Kidney epithelial cell (primary cell): ENCODE data around the gene GPR179. TPM values are rescaled to one million over a fixed set of nuclear protein-coding genes. Genes with fewer than 3 reads are reported as not detected.

Experiments used
- DNase-seq: peaks from one replicate; pipeline ENCODE4 v3.0.0-alpha.2; 2010; ENCODE audit warnings: low read depth
- H3K27me3 ChIP-seq: 2 replicates; pipeline ENCODE4 v1.6.0; 2011; ENCODE audit warnings: low read length; ENCODE audit not compliant: control insufficient read depth, insufficient read depth
- H3K36me3 ChIP-seq: 2 replicates; pipeline ENCODE4 v1.5.1; 2011; ENCODE audit warnings: low read length; ENCODE audit not compliant: control insufficient read depth, insufficient read depth
- H3K4me3 ChIP-seq: 2 replicates; pipeline ENCODE4 v1.5.1; 2011; ENCODE audit warnings: low read depth, mild to moderate bottlenecking, control low read depth, low read length
- CTCF ChIP-seq: IDR thresholded peaks from 2 replicates; pipeline ENCODE4 v1.5.1; 2011; ENCODE audit warnings: mild to moderate bottlenecking, moderate library complexity, low read length, control low read depth, inconsistent platforms; ENCODE audit not compliant: insufficient read depth, poor library complexity, severe bottlenecking
- total RNA-seq: library from RNA; depleted of rRNA; stranded (reverse); fragments of >200 nt; gene quantifications from 2 replicates; pipeline ENCODE4 v1.2.3, GENCODE V29; 2015

Gene GPR179, protein sequence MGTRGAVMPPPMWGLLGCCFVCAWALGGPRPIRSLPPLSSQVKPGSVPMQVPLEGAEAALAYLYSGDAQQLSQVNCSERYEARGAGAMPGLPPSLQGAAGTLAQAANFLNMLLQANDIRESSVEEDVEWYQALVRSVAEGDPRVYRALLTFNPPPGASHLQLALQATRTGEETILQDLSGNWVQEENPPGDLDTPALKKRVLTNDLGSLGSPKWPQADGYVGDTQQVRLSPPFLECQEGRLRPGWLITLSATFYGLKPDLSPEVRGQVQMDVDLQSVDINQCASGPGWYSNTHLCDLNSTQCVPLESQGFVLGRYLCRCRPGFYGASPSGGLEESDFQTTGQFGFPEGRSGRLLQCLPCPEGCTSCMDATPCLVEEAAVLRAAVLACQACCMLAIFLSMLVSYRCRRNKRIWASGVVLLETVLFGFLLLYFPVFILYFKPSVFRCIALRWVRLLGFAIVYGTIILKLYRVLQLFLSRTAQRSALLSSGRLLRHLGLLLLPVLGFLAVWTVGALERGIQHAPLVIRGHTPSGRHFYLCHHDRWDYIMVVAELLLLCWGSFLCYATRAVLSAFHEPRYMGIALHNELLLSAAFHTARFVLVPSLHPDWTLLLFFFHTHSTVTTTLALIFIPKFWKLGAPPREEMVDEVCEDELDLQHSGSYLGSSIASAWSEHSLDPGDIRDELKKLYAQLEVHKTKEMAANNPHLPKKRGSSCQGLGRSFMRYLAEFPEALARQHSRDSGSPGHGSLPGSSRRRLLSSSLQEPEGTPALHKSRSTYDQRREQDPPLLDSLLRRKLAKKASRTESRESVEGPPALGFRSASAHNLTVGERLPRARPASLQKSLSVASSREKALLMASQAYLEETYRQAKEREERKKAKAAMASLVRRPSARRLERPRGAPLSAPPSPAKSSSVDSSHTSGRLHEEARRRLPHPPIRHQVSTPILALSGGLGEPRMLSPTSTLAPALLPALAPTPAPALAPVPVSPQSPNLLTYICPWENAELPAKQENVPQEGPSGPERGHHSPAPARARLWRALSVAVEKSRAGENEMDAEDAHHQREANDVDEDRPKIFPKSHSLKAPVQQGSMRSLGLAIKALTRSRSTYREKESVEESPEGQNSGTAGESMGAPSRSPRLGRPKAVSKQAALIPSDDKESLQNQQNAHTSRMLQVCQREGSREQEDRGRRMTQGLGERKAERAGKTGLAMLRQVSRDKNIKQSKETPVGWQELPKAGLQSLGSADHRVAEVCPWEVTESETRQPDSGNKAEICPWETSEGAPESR (N-terminal part only)
- total RNA-seq, result 0.04 and 0.07 TPM in 2 replicates

DNA sequence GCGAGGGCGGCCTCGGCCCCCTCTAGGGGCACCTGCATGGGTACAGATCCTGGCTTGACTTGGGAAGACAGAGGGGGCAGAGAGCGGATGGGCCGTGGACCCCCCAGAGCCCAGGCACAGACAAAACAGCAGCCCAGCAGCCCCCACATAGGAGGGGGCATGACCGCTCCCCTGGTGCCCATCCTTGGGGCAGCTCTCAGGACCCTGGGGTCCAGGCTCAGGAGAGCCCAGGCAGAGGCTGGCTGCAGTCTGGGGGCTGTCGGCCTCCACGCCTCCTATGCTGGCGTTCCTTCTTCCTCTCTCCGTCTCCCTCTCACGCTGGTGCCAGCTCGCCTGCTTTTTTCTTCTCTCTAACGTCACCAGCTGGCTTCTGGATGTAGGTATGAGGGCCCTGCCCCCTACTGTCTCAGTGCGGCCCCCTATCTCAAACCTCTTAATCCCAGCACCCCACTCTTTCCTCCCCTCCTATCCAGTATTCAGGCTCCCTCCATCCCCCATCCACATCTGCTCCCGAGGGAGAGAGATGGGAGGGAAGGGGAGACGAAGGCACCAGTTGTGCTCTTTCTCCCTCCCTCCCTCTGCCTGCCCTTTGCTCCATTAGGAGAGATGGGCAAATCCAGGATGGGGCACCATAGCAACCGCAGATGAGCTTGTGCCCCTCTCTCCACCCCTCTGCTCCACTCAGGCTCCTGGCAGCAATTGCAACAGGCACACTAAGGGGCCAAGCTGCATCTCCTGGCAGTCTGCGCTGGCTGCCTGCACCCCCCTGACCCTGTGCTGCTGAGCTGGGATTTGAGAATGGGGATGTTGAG is at the start of gene GPR179:
Gene GPR179, minus strand, starts transcription at position 349 of the 812 bp plus-strand sequence. Its CDS starts 167 bp downstream, at position 182.
- Histone ChIP-seq H3K36me3 (no peaks in the 10 kb centered on the region), H3K4me3 (no peak within 1 kb of the TSS), H3K27me3 (peaks cover 18% of the 10 kb centered on the region)
- no peak for DNase-seq
- TF ChIP-seq CTCF, result no peak

DNA sequence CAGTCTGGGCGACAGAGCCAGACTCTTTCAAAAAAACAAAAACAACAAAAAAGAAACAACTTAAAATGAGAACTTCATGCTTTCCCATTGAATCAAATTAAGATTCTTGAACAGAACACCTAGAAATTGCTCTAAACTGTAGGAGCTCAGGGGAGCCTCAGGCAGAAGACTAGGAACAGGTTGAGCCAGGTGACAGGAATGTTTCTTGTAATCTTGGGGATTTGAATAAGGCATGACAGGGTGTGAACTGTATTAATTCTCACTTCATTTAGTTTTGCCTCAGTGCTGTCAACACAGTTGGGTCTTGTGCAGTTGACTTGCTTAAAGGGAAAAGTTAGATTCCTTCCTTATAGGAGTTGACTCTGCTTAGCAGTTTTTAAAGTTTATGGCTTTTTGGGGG is 35.7 kb upstream of the GPR179 start:
- no peaks in the 10 kb centered on the region for H3K36me3 ChIP-seq
- TF ChIP-seq CTCF, result no peak
- no peak overlapping the region for H3K4me3 ChIP-seq
- no peak for DNase-seq
- no peaks in the 10 kb centered on the region for H3K27me3 ChIP-seq

DNA sequence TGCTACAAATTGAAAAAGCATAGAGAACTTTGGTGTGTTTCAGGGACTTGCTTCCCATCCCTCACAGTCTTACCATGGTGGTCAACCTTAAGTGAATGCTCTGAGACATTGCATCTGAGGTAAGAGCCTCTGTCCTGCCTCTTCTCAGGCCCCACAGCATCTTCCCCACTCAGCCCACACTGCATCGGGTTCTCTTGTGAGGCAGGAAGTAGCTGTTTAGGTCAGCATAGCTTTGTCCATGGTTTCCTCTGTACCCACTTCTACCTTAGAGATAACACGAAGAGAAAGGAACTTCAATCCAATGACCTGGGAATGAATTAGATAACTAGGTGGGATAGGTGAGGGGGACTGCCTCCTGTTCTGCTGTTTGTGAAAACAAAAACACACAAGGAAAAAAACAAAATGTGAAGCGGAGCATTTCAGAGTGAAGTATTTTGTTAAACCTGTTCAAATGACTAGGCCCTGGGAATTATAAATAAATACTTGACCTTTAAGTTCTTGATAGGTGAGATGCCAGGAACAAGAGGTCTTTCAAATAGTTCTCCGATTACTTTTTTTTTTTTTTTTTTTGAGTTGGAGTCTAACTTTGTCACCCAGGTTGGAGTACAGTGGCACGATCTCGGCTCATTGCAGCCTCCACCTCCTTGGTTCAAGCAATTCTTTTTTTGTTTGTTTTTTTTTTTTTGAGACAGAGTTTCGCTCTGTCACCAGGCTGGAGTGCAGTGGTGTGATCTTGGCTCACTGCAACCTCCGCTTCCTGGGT is 25.5 kb upstream of the GPR179 start:
- H3K4me3 ChIP-seq, result no peak overlapping the region
- no peaks in the 10 kb centered on the region for H3K27me3 ChIP-seq
- DNase-seq, result no peak
- peaks cover 2% of the 10 kb centered on the region for H3K36me3 ChIP-seq
- TF ChIP-seq CTCF, result no peak

DNA sequence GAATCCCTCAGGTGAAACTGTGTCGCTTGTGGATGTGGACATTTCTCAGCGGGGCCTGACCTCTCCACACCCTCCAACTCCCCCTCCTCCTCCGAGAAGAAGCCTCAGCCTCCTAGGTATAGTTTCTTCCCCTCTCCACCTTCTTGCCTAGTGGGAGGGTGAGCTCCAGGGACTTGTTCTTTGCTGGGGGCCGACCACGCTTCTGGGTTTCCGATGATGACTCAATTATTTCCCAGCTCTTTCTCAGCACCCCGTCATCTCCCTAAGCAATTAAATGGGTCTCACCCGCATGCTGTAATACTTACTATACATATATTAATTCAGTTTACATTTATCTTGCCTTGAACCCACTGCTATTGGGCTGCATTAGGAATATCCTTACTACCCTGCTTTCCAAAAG is 21.0 kb upstream of the GPR179 start:
- Histone ChIP-seq H3K36me3 (peaks cover 2% of the 10 kb centered on the region), H3K27me3 (no peaks in the 10 kb centered on the region), H3K4me3 (no peak overlapping the region)
- DNase-seq, result no peak
- TF ChIP-seq CTCF, result no peak
